HepG2 (cell line): ENCODE data around the gene GPR4. TPM values are rescaled to one million over a fixed set of nuclear protein-coding genes. Genes with fewer than 3 reads are reported as not detected.

Experiments used
- ETV5 ChIP-seq: IDR thresholded peaks from 2 replicates; pipeline ENCODE4 v1.6.1; 2018; ENCODE audit warnings: missing biosample characterization, missing genetic modification reagents, inconsistent platforms, borderline replicate concordance
- FOXO1 ChIP-seq: sonication (generic); formaldehyde crosslinking; IDR thresholded peaks from 2 replicates; pipeline ENCODE4 v1.4.0; 2020; ENCODE audit warnings: missing genetic modification reagents
- MTA3 ChIP-seq: sonication (generic); formaldehyde crosslinking; IDR thresholded peaks from 2 replicates; pipeline ENCODE4 v1.4.0; 2020; ENCODE audit warnings: missing genetic modification reagents
- SATB2 ChIP-seq: sonication (generic); formaldehyde crosslinking; IDR thresholded peaks from 2 replicates; pipeline ENCODE4 v1.5.0; 2020; ENCODE audit warnings: missing genetic modification reagents
- SMARCC2 ChIP-seq: fragments of 450-650 bp; IDR thresholded peaks from 2 replicates; pipeline ENCODE4 v1.6.1; 2017; ENCODE audit warnings: antibody characterized with exemption, mild to moderate bottlenecking
- U2AF1 ChIP-seq: fragments of 200-400 bp; formaldehyde crosslinking; optimal IDR thresholded peaks from 2 replicates; pipeline ENCODE3; 2017; ENCODE audit warnings: mild to moderate bottlenecking, low read depth, low read length
- ZNF101 ChIP-seq: sonication (generic); formaldehyde crosslinking; IDR thresholded peaks from 2 replicates; pipeline ENCODE4 v1.4.0; 2020; ENCODE audit warnings: mild to moderate bottlenecking, low read depth, missing genetic modification reagents, borderline replicate concordance
- ZNF160 ChIP-seq: sonication (generic); formaldehyde crosslinking; IDR thresholded peaks from 2 replicates; pipeline ENCODE4 v1.8.0; 2022; ENCODE audit warnings: mild to moderate bottlenecking, inconsistent platforms, missing genetic modification reagents
- ZNF207 ChIP-seq: fragments of 450-650 bp; IDR thresholded peaks from 2 replicates; pipeline ENCODE4 v1.6.1; 2016; ENCODE audit warnings: antibody characterized with exemption, borderline replicate concordance
- ZNF253 ChIP-seq: sonication (generic); formaldehyde crosslinking; IDR thresholded peaks from 2 replicates; pipeline ENCODE4 v1.8.0; 2022; ENCODE audit warnings: mild to moderate bottlenecking, missing genetic modification reagents, borderline replicate concordance
- ZNF3 ChIP-seq: IDR thresholded peaks from 2 replicates; pipeline ENCODE4 v1.7.0; 2017; ENCODE audit warnings: inconsistent platforms
- ZNF382 ChIP-seq: sonication (generic); formaldehyde crosslinking; IDR thresholded peaks from 2 replicates; pipeline ENCODE4 v1.5.0; 2020; ENCODE audit warnings: missing genetic modification reagents, mild to moderate bottlenecking, borderline replicate concordance
- polyA plus RNA-seq, 8 experiments: library from polyadenylated mRNA; depleted of rRNA in 3 of 8; stranded (reverse) in 7 of 8; unstranded in 1 of 8; fragments of >200 nt; fragmentation: Illumina TruSeq in 4 of 8; extraction: Trizol in 4 of 8; gene quantifications; 2 replicates each; pipeline versions ENCODE4 v1.2.1 to v1.2.3, GENCODE V29; 2011 to 2016; ENCODE audit warnings: low read depth in 4 of 8, missing spikeins in 1 of 8, mixed read lengths in 1 of 8; ENCODE audit not compliant: insufficient read depth in 1 of 8
- total RNA-seq, 5 experiments: library from RNA; depleted of rRNA; stranded (reverse); fragments of >200 nt; fragmentation: Illumina TruSeq; extraction: Trizol; gene quantifications; 2 replicates each; pipeline ENCODE4 v1.2.3, GENCODE V29; 2016; ENCODE audit warnings: low read depth in 1 of 5
- TF ChIP-seq, protein P1 (sequence below): sonication (generic); formaldehyde crosslinking; IDR thresholded peaks from 2 replicates; pipeline ENCODE4 v1.5.0; 2020; ENCODE audit warnings: mild to moderate bottlenecking, missing genetic modification reagents, borderline replicate concordance
- TF ChIP-seq, protein P2 (sequence below): sonication (generic); formaldehyde crosslinking; conservative IDR thresholded peaks from 2 replicates; pipeline ENCODE4 v1.8.0; 2022; ENCODE audit warnings: mild to moderate bottlenecking, moderate library complexity, missing genetic modification reagents
- TF ChIP-seq, protein P3 (sequence below): sonication (generic); formaldehyde crosslinking; IDR thresholded peaks from 2 replicates; pipeline ENCODE4 v1.4.0; 2020; ENCODE audit warnings: missing genetic modification reagents
- TF ChIP-seq, protein P4 (sequence below): sonication (generic); formaldehyde crosslinking; IDR thresholded peaks from 2 replicates; pipeline ENCODE4 v1.5.0; 2020; ENCODE audit warnings: missing genetic modification reagents
- TF ChIP-seq, protein P5 (sequence below): sonication (generic); formaldehyde crosslinking; IDR thresholded peaks from 2 replicates; pipeline ENCODE4; 2020; ENCODE audit warnings: missing genetic modification reagents, mild to moderate bottlenecking, borderline replicate concordance

GPR4 gene
- total and polyA plus RNA-seq, 2 of the 13 experiments (the other 11 are each of a cell fraction or from before 2014, with no cell fraction given): 0.15 TPM; not detected in 1

DNA sequence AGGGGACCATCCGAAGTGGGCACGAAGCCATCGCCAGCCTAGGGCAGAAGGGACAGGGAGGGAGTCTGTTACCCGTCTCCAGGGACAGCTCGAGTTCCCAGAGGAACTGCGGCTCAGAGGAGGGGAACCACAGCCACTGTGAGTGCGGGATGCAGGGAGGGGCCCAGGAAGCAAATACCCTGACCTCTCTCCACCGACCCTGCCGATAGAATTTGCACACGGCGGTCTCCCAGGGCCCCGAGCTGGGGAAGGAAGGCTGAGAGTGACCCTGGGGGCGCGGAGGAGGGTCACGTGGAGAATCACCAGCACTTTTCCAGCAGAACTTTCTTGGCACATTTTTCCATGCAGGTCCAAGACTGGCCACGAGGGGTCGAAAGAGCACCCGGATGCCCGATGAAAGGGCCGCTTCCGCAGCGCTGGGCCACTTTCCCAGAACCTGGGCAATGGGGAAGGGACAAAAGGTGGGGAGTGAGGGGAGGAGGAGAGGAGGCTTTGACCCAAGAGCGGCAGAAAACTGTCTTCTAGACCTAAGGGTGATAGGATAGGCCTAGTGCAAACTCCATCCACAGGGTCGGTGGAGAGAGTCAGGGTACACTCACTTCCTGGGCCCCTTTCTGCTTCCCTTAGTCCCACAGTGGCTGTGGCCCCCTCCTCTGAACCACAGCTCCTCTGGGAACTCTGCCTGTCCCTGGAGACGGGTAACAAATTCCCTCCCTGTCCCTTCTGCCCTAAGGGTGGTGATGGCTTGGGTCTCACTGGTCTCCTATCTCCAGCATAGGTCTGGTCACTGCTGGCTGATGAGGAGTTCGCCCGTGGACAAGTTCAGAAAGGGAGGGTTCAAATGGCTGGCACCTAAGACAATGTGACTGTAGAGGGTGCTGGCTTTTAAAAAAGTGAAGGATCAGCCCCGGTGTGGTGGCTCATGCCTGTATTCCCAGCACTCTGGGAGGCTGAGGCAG is 5.3 kb upstream of the GPR4 start (continued):
- TF ChIP-seq, protein P1, sequence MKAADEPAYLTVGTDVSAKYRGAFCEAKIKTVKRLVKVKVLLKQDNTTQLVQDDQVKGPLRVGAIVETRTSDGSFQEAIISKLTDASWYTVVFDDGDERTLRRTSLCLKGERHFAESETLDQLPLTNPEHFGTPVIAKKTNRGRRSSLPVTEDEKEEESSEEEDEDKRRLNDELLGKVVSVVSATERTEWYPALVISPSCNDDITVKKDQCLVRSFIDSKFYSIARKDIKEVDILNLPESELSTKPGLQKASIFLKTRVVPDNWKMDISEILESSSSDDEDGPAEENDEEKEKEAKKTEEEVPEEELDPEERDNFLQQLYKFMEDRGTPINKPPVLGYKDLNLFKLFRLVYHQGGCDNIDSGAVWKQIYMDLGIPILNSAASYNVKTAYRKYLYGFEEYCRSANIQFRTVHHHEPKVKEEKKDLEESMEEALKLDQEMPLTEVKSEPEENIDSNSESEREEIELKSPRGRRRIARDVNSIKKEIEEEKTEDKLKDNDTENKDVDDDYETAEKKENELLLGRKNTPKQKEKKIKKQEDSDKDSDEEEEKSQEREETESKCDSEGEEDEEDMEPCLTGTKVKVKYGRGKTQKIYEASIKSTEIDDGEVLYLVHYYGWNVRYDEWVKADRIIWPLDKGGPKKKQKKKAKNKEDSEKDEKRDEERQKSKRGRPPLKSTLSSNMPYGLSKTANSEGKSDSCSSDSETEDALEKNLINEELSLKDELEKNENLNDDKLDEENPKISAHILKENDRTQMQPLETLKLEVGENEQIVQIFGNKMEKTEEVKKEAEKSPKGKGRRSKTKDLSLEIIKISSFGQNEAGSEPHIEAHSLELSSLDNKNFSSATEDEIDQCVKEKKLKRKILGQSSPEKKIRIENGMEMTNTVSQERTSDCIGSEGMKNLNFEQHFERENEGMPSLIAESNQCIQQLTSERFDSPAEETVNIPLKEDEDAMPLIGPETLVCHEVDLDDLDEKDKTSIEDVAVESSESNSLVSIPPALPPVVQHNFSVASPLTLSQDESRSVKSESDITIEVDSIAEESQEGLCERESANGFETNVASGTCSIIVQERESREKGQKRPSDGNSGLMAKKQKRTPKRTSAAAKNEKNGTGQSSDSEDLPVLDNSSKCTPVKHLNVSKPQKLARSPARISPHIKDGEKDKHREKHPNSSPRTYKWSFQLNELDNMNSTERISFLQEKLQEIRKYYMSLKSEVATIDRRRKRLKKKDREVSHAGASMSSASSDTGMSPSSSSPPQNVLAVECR: no peak; the same call in 1 of the 2 replicates
- TF ChIP-seq U2AF1 (no peak), ZNF160 (CRISPR knock-in tag) (no peak), SMARCC2 (no peak), ZNF101 (CRISPR knock-in tag) (no peak), ETV5 (CRISPR knock-in tag) (peak; percentile 73; the same call in 1 of the 2 replicates), MTA3 (CRISPR knock-in tag) (no peak), ZNF3 (CRISPR knock-in tag) (no peak), ZNF207 (no peak), FOXO1 (CRISPR knock-in tag) (no peak), ZNF253 (CRISPR knock-in tag) (no peak), SATB2 (no peak), ZNF382 (CRISPR knock-in tag) (no peak)
- TF ChIP-seq, protein P2, sequence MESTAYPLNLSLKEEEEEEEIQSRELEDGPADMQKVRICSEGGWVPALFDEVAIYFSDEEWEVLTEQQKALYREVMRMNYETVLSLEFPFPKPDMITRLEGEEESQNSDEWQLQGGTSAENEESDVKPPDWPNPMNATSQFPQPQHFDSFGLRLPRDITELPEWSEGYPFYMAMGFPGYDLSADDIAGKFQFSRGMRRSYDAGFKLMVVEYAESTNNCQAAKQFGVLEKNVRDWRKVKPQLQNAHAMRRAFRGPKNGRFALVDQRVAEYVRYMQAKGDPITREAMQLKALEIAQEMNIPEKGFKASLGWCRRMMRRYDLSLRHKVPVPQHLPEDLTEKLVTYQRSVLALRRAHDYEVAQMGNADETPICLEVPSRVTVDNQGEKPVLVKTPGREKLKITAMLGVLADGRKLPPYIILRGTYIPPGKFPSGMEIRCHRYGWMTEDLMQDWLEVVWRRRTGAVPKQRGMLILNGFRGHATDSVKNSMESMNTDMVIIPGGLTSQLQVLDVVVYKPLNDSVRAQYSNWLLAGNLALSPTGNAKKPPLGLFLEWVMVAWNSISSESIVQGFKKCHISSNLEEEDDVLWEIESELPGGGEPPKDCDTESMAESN (CRISPR knock-in tag): no peak
- TF ChIP-seq, protein P3, sequence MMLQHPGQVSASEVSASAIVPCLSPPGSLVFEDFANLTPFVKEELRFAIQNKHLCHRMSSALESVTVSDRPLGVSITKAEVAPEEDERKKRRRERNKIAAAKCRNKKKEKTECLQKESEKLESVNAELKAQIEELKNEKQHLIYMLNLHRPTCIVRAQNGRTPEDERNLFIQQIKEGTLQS (CRISPR knock-in tag): no peak
- TF ChIP-seq, protein P4, sequence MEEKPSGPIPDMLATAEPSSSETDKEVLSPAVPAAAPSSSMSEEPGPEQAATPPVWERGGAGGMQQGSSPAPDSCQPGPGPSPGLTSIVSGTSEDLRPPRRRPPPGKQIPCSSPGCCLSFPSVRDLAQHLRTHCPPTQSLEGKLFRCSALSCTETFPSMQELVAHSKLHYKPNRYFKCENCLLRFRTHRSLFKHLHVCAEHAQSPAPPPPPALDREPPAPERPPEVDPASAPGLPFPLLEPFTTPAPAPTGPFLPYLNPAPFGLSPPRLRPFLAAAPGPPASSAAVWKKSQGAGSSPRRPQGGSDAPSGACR (CRISPR knock-in tag): no peak
- TF ChIP-seq, protein P5, sequence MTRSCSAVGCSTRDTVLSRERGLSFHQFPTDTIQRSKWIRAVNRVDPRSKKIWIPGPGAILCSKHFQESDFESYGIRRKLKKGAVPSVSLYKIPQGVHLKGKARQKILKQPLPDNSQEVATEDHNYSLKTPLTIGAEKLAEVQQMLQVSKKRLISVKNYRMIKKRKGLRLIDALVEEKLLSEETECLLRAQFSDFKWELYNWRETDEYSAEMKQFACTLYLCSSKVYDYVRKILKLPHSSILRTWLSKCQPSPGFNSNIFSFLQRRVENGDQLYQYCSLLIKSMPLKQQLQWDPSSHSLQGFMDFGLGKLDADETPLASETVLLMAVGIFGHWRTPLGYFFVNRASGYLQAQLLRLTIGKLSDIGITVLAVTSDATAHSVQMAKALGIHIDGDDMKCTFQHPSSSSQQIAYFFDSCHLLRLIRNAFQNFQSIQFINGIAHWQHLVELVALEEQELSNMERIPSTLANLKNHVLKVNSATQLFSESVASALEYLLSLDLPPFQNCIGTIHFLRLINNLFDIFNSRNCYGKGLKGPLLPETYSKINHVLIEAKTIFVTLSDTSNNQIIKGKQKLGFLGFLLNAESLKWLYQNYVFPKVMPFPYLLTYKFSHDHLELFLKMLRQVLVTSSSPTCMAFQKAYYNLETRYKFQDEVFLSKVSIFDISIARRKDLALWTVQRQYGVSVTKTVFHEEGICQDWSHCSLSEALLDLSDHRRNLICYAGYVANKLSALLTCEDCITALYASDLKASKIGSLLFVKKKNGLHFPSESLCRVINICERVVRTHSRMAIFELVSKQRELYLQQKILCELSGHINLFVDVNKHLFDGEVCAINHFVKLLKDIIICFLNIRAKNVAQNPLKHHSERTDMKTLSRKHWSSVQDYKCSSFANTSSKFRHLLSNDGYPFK (CRISPR knock-in tag): no peak
